ENCODE measurements around the gene RFC5.
"Not testable (repeated sequence)": the region's sequence is repeated elsewhere in the genome, so short reads cannot be mapped to it uniquely, and the experiment has no call there.

RFC5 gene, protein sequence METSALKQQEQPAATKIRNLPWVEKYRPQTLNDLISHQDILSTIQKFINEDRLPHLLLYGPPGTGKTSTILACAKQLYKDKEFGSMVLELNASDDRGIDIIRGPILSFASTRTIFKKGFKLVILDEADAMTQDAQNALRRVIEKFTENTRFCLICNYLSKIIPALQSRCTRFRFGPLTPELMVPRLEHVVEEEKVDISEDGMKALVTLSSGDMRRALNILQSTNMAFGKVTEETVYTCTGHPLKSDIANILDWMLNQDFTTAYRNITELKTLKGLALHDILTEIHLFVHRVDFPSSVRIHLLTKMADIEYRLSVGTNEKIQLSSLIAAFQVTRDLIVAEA

DNA sequence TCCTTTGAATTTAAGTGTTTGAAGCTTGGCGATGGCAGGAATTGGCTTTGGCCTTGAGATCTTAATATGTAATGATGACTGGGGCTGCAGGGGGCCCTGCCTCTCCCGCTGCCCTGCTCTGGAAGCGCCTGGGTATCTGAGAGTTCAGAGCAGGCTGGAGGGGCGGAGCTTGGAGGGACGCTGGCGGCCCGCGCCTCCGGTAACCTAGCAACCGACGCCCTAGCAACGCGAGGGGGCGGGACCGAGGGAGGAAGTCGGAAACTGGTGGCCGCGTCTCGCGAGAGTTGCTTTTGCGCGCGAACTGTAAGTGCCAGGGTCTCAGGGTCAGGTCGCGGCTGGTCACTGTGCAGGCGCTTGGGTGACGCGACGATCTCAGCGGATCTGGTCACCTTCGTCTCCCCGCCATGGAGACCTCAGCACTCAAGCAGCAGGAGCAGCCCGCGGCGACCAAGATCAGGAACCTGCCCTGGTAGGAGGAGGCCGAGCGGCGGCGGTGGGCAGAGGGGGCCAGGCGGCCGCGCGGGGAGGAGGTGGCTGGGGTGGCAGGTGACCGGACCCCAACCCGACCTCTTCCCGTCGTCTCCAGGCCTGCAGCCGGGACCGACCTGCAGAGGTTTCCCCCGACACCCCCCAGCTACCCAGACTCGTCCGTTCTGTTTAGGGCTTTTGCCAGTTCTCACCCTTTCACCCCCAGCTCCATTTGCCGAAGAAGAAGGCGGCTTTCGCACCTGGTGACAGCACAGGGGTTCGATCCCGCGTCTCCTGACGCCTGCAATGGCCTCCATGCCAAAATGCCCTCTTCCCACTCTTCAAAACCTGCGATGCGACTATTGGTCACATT lies at the start of gene RFC5:
RFC5 (plus strand) TSS at position 280 of the 841 bp plus-strand sequence; CDS start at position 405, 125 bp downstream.
- peak; percentile 96 for DNase-seq

DNA sequence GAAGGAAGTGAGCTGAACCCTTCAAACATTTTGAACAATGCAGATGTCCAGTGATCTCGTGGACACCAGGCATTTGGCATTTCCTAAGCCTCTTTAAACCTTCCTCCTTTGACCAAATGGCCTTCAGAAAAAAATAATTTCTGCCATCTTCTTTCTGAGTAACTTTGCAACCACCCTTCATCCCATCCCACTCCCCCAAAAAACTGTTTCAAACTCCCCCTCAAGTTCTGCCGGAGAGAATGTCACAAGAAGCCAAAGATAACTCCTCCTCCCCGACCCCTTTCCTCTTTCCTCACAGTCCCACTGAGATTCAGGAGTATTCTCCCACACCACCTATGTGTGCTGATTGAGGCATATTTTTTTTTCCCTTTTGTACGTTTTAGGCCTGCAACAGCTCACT lies 49.5 kb upstream of the RFC5 start:
- DNase-seq, result no peak

DNA sequence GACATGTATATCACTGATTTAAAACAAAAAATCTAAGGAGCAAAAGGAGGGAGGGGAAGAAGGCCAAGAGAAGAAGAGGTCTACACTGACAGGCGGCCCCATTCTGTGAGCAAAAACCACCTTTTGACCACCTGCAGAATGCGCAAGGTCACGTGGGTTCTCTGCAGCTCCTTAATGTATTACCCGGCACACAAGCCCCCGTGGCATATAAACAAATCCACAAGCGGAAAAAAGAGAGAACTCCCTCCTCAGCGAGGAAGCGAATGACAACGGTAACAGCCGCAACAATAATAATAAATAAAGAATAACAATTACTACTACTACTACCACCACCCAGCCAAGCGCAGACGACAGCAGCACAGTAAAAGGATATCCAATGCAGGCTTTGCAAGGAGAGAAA lies 49.0 kb upstream of the RFC5 start:
- DNase-seq, result no peak

DNA sequence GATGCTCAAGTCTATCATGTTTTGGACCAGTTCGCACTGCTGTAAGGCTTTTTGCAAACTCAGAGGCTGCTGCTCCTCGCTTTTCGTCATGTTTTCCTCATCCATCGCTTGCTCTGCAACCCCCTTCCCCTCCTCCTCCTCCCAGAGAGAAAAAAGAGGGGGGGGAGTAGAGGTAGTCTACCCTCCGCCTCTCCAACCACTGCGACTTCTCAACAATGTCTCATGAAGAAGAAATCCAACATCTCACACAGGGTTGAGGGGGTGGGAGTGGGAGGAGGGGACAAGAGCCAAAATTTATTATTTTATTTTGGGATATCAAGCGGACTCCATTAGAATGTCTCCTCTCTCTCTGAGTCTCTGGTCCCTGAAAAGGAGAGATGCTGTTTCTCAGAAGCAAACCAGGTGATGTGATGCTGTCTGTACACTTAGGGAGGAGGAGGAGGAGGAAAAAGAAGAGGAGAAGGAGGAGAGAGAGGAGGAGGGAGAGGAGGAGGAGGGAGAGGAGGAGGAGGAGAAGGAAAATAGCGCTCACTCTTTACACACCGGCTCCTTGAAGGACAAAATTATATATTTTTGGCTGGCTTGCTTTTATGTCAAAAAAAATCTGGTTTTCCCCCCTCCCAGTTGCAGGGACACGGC lies 48.2 kb upstream of the RFC5 start:
- DNase-seq, result no peak

DNA sequence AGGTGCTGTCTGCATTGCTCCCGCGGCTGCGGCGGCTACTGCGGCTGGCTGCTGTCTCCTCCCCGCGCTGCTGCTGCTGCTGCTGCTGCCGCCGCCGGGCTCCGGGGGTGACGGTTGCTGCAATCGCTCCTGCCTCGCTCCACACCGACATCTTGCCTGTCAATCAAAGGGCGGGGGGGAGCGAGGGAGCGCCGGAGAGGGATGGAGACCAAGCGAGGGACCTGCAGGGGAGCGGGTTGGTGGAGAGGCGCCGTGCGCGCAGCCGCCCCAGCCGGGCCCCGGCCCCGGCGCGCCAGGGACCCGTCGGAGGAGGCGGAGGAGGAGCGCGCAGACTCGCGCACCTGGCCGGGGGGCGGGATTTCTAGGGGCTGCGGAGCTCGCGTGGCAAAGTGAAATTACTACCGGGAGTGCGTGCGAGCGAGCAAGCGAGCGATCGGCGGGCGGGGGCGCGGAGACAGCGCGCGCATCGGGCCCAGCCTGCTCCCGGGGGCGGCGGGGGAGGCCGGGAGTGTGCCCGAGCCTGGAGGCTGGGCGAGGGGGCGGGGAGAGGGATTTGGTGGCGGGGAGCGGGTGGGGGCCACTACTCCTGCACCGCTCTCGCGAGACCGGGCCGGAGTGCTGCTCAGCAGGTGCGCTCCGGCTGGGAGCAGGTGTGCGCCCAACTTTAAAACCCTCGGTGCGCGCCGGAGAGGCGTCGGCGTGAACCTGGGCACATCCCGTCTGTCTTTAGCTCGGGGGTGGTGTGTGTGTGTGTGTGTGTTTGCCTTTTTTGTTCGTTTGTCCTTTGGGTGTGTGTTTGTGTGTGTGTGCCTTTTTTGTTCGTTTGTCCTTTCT lies 47.5 kb upstream of the RFC5 start, which contains the start of gene KSR2:
KSR2 (minus strand) TSS at position 165 of the 834 bp plus-strand sequence. CDS start 735 bp downstream, outside the sequence.
- peak; percentile 81 for DNase-seq

DNA sequence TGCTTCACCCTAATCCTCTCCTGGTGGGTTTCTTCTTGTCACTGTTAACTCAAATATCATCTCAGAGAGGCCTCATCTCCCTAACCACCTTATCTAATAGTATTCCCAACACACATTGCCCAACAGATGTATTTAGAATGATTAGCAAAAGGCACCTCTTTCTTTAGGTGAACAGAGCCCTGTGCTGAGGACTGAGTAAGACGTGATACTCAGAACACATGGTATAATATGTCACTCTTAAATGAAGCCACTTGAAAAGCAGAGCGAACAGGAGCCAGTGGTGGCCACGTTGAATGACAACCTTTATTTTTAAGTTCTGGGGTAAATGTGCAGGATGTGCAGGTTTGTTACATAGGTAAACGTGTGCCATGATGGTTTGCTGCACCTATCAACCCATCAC lies 46.2 kb upstream of the RFC5 start:
- no peak for DNase-seq

DNA sequence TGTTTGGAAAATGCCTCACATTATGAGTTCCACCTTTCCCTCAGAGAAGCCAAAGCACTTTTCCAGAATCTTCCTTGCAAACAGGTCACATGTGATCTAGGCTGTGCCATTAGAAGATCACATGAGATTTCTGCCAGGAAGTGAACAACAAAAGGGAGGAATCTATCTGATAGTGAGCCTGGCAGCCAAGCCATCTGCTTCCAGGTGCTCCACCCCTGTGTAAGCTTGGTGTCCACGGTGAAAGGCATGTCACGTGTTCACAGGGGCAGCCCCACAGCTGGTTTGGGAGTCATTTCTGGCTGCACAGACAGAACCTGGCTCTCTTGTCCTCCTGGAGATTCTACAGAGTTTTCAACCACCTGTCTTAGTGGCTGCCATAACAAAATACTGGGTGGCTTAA lies 44.2 kb upstream of the RFC5 start:
- no peak for DNase-seq

DNA sequence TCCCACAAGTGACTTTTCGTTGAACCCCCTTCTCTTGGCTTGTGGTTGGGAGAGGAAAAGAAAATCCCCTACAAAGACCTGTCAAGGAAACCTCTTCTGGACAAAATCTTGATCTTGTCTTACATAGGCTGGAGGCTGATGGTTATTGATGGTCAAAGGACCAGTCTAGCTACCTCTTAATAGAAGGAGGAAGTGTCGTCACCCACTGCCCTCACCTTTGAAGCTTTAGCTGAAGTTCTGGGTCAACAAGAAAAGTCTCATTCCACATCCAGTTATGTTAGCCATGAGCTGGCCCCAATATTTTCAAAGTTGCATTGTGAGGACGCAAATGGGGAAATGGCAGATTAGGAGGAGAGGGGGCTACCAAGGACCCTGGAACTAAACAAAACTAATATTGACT lies 41.5 kb upstream of the RFC5 start:
- DNase-seq, result no peak

DNA sequence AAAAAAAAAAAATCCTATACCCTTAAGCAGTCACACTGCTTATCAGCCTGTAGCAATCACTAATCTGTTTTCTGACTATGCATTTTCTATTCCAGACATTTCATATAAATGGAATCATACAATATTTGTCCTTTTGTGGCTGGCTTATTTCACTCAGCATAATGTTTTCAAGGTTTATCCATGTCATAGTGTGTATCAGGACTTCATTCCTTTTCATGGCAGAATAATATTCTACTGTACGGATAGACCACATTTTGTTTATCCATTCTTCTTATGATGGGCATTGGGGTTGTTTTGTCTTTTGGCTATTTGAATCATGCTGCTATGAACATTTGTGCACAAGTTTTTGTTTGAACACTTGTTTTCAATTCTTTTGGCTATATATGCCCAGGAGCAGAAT lies 39.1 kb upstream of the RFC5 start:
- no peak for DNase-seq

DNA sequence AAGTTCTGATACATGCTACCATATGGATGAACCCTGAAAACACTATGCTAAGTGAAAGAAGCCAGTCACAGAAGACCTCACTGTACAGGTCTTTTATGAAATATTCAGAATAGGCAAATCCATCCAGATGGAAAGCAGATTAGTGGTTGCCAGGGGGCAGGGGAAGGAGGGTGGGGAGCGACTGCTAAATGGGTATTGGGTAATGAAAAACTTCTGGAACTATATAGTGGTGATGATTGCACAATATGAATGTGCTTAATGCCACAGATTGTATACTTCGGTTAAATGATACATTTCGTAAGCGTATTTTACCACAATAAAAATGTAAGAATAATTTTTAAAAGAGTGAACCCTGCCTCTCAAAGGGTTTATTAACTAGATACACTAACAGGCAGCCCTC lies 35.9 kb upstream of the RFC5 start:
- DNase-seq, result no peak

DNA sequence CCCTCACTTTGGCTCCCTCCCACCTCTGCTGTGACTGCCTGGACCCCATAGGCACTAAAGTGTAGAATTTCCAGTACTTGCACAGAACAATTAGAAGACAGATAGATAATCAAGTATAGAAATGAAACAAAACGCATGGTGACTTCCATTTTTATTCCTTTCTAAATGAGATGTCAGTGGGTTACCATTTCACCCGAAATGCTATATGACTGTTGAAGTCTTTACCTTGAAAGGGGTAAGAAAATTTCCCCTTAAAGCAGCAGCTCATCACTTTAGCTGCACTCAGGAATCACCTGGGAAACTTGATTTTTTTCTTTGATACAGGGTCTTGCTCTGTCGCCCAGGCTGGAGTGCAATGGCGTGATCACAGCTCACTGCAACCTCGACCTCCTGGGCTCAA lies 35.2 kb upstream of the RFC5 start:
- DNase-seq, result no peak

DNA sequence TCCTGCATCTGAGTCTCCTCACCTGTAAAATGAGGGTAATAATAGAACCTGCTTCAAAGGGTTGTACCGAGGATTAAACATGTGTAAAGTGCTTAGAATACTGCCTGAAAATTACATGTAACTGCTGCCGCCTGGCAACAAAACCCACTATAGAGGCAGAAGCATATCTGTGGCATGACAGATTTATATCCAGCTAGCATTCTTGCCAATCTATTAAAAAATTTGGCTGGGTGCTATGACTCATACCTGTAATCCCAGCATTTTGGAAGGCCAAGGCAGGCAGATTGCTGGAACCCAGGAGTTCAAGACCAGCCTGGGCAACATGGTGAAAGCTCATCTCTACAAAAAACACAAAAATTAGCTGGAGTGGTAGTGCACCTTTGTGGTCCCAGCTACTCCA lies 31.3 kb upstream of the RFC5 start:
- no peak for DNase-seq

DNA sequence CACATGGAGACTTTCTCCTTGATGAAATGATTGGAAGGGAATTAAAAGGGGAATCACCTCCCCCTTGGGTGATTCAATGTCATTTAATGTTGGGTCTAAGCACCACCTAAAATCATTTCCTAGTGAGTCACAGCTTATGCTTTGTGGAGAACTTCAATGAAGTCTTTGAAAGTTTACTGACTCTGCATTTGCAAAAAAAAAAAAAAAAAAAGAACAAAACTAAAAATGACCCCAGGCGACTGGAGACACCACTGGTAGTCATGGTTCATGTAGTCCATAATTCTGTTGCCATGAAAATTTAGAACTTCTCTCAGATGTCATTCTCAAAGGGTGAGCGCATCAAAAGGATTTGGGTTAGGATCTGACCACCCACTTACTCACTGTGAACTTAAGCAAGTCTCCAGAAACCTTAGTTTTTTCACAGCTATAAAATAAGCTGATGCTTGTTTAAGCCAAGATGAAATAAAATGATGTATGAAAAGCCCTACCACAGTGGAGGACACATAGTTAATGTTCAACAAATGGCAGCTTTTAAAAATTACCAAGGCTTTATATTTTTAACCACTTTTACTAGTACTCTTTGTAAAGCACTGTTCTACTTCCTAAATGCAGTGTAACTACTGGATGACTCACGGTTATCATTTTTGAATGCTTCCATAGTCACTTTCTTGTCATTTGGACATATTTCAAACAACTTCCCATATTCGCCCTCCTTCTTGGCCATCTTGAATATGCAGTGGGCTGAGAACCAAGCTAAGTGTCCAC lies 29.6 kb upstream of the RFC5 start:
- DNase-seq, result no peak

DNA sequence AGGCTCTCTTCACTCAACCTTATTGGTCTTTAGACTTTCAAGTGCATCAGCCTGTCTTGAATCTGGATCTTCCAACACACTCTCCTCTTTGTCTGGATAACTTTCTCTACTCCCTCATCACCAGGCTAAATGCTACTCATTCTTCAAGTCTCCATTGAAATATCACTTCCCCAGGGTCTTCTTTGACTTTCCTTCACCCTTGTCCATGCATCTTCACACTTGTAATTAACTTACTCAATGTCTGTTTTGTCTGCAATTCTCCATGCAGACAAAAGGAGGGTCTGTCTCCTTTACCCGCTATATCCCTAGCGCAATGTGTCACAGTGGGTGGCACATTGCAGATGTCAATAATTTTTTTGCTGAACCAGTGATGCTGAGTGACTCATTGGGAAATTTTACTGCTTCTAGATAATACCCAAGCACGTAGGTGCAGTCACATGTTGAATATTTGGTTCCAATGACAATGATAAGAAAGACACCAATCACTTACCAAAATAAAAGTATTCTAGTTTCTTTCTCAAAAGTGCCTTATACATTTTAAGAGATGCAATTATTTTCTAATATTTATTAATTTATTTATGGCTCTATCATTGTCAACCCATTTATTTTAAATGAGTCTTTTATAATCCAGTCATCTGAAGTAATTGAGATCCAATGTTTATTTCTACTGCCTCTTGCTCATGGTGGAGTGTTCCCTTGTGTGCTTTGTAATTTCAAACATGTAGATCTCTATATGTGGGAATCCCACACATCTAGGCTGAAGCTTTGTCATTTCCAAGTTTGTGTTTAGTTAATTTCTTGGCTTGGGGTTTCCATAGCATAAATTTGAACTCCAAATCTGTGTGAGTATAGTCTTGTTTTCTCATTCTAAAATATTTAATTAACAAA lies 21.7 kb upstream of the RFC5 start:
- DNase-seq, result no peak

DNA sequence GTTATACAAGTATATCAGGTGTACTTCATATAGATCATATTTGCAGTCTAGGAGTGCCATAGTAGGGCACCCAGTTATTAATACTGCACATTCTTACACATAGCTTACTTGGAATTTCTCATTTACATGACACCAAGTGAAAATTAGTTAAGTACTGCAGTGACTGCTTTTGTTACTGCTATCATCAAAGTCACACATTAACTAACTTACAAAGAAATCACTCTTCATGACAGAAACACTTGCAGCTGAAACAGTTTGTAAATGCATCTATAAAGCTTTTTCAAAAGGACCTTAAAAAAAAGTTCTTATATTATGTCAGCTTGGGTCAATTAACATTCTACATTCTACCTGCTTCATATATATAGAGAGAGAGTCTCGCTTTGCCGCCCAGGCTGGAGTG lies 17.8 kb upstream of the RFC5 start:
- no peak for DNase-seq

DNA sequence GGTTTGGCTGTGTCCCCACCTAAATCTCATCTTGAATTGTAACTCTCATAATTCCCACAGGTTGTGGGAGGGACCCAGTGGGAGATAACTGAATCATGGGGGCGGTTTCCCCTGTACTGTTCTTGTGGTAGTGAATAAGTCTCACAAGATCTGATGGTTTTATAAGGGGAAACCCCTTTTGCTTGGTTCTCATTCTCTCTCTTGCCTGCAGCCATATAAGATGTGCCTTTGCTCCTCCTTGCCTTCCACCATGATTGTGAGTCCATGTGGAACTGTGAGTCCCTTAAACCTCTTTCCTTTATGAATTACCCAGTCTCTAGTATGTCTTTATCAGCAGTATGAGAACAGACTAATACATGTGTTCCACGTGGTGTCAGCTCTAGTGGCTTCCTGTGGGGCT lies 16.7 kb upstream of the RFC5 start:
- not testable (repeated sequence) for DNase-seq

DNA sequence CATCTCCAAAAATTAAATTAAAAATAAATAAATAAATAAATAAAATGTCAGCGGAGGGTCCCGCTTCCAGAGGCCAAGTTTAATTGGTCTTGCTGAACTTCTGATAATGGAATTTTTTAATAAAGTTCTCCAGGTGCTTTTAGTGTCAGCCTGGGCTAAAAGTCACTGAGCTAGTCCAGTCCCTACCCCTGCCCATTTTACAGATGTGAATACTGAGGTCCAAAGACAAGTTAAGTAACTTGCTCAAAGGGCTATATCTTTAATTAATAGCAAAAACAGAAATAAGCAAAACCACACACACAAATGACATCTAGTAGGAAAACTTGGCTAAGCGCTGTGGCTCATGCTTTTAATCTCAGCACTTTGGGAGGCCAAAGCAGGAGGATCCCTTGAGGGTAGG lies 5.6 kb upstream of the RFC5 start:
- no peak for DNase-seq

DNA sequence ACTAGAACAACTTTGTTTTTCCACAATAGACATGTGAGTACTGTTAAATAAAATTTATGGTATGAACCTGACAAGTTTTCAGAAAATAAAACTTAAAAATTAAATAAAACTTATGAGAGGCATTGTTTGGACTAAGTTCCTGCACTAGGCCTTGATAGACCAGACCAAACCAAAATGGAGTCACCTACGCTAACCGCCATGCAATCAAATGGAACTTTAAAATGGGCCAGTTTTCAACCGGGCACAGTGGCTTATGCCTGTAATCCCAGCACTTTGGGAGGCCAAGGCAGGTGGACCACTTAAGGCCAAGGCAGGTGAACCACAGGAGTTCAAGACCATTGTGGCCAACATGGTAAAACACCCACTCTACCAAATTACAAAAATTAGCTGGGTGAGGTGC lies 5.1 kb upstream of the RFC5 start:
- no peak for DNase-seq

DNA sequence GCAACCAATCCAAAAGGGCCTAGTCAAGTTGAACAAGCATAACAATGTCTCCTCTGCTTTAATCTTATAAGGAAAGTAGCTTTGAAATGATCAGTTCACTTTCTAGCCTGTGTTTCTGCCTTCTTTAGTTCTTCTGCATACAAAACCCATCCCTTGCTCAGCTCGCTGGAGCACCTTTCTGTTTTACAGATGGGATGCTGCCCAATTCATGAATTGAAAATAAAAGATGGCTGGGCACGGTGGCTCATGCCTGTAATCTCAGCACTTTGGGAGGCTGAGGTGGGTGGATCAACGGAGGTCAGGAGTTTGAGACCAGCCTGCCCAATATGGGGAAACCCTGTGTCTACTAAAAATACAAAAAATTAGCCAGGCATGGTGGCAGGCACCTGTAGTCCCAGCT lies 4.5 kb upstream of the RFC5 start:
- DNase-seq, result no peak

DNA sequence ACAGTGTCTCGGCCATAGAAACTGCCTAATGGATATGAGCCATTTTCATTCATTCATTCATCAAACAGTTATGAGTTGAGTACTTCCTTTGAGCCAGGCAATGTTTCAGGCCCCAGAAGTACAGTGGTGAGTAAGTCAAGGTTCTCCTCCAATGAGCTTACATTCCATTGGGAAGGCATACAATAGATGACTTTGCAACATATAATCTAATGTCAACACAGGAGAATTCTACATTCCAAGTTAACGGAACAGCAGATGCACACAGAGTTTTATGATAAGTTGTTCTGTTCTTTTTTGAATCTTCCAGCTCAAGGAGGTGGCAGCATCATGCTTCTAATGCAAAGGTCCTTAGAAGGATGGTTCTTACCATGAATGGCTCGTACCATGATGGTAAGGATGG lies 3.2 kb upstream of the RFC5 start:
- no peak for DNase-seq

DNA sequence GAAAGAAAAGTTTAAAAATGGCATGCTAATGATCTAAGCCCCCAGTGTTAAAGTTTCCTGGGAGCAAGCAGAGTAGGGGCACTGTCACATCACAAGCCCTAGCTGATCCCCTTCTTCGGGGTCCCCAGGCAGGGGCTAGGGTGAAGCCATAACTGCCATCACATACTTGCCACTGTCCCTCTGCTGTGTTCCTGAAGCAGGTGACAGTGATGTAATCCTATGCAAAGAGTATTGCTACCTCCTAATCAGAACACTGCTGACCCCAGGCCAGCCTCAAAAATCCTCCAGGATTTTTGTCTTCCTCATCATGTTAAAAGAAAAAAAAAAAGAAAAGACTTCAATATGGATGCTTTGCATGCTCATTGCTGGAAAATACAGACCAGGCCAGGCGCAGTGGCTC lies 1.2 kb upstream of the RFC5 start:
- no peak for DNase-seq
